ENCODE measurements around the gene APOL1. TPM values are rescaled to one million over a fixed set of nuclear protein-coding genes. Genes with fewer than 3 reads are reported as not detected.

The APOL1 gene
- polyA plus RNA-seq, 2 of the 4 experiments (the other 2 are of a cell fraction): 2.0 to 6.5 TPM

DNA sequence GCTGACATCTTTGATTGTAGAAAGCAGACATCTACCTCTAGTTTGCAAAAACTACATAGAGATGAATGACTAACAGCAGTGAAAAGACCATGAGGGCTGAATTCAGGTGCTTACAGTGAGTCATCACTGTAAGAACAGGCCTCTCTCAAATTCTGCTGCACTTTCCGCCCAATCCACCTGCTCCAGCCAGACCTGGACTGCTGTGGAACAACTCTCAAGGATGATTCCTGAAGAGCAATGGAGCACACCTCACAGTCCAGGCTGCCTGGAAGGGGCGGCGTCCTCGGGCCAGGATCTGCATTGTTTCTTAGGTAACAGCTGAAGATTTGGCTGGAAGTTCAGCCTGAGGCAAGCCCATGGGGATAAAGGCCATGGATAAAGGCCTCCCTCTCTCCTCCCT is 28.7 kb upstream of the APOL1 start:
- DNase-seq (ENCODE audit: low read depth in 1 of 2, low spot score in 1 of 2) (no peak), ATAC-seq (no peak), FAIRE-seq (no peak)
- no peaks in the 10 kb centered on the region for H3K9me3 ChIP-seq
- TF ChIP-seq TFCP2L1 (CRISPR knock-in tag; IDR thresholded peaks at IDR 0.05) (no peak), CHD2 (IDR thresholded peaks at IDR 0.05; ENCODE audit: low read length, partially characterized antibody) (no peak), ZSCAN20 (CRISPR knock-in tag; IDR thresholded peaks at IDR 0.05) (no peak), BHLHE40 (IDR thresholded peaks at IDR 0.05; ENCODE audit: low read depth, low read length) (no peak), RNF2 (IDR thresholded peaks at IDR 0.05; ENCODE audit: borderline replicate concordance, low read depth) (no peak), ZFP36 (IDR thresholded peaks at IDR 0.05; ENCODE audit: borderline replicate concordance, partially characterized antibody) (no peak), JUNB (IDR thresholded peaks at IDR 0.05) (no peak), NFE2L2 (conservative IDR thresholded peaks at IDR 0.05; ENCODE audit: low read length) (no peak), SREBF2 (IDR thresholded peaks at IDR 0.05) (no peak), POLR2A (IDR thresholded peaks at IDR 0.05; ENCODE audit: low read length) (no peak), CBX2 (IDR thresholded peaks at IDR 0.05; ENCODE audit: borderline replicate concordance, low read depth) (no peak), NPAS2 (CRISPR knock-in tag; IDR thresholded peaks at IDR 0.05; ENCODE audit: borderline replicate concordance) (no peak), KDM5A (IDR thresholded peaks at IDR 0.05) (no peak), MAZ (IDR thresholded peaks at IDR 0.05; ENCODE audit: borderline replicate concordance, low read depth, low read length) (no peak), HOXB13 (CRISPR knock-in tag; IDR thresholded peaks at IDR 0.05; ENCODE audit: low read depth) (no peak), CBX8 (IDR thresholded peaks at IDR 0.05) (no peak), CEBPB (IDR thresholded peaks at IDR 0.05) (no peak)
- TF ChIP-seq, protein P1, sequence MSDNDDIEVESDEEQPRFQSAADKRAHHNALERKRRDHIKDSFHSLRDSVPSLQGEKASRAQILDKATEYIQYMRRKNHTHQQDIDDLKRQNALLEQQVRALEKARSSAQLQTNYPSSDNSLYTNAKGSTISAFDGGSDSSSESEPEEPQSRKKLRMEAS (IDR thresholded peaks at IDR 0.05): no peak
- TF ChIP-seq, protein P2, sequence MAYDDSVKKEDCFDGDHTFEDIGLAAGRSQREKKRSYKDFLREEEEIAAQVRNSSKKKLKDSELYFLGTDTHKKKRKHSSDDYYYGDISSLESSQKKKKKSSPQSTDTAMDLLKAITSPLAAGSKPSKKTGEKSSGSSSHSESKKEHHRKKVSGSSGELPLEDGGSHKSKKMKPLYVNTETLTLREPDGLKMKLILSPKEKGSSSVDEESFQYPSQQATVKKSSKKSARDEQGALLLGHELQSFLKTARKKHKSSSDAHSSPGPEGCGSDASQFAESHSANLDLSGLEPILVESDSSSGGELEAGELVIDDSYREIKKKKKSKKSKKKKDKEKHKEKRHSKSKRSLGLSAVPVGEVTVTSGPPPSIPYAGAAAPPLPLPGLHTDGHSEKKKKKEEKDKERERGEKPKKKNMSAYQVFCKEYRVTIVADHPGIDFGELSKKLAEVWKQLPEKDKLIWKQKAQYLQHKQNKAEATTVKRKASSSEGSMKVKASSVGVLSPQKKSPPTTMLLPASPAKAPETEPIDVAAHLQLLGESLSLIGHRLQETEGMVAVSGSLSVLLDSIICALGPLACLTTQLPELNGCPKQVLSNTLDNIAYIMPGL (CRISPR knock-in tag; IDR thresholded peaks at IDR 0.05; ENCODE audit: borderline replicate concordance): no peak
- TF ChIP-seq, protein P3, sequence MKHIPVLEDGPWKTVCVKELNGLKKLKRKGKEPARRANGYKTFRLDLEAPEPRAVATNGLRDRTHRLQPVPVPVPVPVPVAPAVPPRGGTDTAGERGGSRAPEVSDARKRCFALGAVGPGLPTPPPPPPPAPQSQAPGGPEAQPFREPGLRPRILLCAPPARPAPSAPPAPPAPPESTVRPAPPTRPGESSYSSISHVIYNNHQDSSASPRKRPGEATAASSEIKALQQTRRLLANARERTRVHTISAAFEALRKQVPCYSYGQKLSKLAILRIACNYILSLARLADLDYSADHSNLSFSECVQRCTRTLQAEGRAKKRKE (CRISPR knock-in tag; IDR thresholded peaks at IDR 0.05; ENCODE audit: low read depth): no peak
- no peak overlapping the region for H3K27ac ChIP-seq
- H3K4me1 ChIP-seq: peaks cover 5% of the 10 kb centered on the region; the same call in 1 of the 3 replicates
- CTCF ChIA-PET: no interaction called here
- 85% methylated on average over 4 of the region's 4 CpGs for WGBS (ENCODE audit: missing lambda C conversion rate)
- H3K4me3 ChIP-seq: no peak overlapping the region
- POLR2A ChIA-PET: no interaction called here
- no peak overlapping the region for H3K4me2 ChIP-seq

DNA sequence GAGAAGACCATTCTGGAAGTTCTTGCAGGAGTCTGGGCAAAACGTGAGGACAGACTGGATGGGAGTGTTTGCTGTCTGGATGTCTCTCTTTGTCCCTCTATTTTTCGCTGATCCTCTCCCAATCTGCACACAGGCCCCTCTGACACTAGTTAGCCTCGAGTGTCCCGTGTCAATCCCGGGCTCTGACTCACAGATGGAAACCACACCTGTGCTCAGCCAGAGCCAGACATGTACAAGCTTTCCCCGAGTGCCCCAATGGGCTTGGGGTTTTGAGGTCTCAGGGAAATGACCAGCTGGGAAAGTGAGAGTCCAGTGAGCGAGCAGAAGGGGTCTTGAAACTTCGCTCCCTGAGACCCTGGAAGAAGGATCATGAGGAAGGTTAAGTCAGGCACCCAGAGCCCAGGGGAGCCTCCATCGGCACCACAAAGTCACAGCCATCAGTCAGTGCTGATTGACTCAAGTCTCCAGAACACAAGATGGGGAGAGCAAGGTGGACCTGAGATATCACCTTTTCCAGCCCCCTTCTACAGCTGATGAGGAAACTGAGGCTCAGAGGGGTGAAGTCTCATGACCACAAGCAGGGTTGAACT is 27.5 kb upstream of the APOL1 start:
- no peak for FAIRE-seq
- Histone ChIP-seq H3K9me3 (no peaks in the 10 kb centered on the region), H3K4me2 (no peak overlapping the region), H3K4me3 (no peak overlapping the region), H3K4me1 (peaks cover 3% of the 10 kb centered on the region; the same call in 1 of the 3 replicates), H3K27ac (no peak overlapping the region)
- CTCF ChIA-PET: interaction anchor here (0.9 kb wide), 1 partner anchor 15 kb away, joined by 6 read pairs; the partner anchor contains the start of gene APOL2
- POLR2A ChIA-PET: no interaction called here
- ATAC-seq: no peak
- no peak for DNase-seq (ENCODE audit: low read depth in 1 of 2, low spot score in 1 of 2)
- TF ChIP-seq RCOR1 (IDR thresholded peaks at IDR 0.05; ENCODE audit: low read depth, low read length) (no peak), FOSL2 (IDR thresholded peaks at IDR 0.05) (no peak), FOSL2 (CRISPR knock-in tag; IDR thresholded peaks at IDR 0.05) (no peak), HDAC2 (IDR thresholded peaks at IDR 0.05) (no peak), ZC3H11A (IDR thresholded peaks at IDR 0.05) (no peak), TFCP2L1 (CRISPR knock-in tag; IDR thresholded peaks at IDR 0.05) (no peak), RFX5 (IDR thresholded peaks at IDR 0.05) (no peak)
- TF ChIP-seq, protein P4, sequence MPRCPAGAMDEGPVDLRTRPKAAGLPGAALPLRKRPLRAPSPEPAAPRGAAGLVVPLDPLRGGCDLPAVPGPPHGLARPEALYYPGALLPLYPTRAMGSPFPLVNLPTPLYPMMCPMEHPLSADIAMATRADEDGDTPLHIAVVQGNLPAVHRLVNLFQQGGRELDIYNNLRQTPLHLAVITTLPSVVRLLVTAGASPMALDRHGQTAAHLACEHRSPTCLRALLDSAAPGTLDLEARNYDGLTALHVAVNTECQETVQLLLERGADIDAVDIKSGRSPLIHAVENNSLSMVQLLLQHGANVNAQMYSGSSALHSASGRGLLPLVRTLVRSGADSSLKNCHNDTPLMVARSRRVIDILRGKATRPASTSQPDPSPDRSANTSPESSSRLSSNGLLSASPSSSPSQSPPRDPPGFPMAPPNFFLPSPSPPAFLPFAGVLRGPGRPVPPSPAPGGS (IDR thresholded peaks at IDR 0.05): no peak
- TF ChIP-seq, protein P5, sequence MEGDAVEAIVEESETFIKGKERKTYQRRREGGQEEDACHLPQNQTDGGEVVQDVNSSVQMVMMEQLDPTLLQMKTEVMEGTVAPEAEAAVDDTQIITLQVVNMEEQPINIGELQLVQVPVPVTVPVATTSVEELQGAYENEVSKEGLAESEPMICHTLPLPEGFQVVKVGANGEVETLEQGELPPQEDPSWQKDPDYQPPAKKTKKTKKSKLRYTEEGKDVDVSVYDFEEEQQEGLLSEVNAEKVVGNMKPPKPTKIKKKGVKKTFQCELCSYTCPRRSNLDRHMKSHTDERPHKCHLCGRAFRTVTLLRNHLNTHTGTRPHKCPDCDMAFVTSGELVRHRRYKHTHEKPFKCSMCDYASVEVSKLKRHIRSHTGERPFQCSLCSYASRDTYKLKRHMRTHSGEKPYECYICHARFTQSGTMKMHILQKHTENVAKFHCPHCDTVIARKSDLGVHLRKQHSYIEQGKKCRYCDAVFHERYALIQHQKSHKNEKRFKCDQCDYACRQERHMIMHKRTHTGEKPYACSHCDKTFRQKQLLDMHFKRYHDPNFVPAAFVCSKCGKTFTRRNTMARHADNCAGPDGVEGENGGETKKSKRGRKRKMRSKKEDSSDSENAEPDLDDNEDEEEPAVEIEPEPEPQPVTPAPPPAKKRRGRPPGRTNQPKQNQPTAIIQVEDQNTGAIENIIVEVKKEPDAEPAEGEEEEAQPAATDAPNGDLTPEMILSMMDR (IDR thresholded peaks at IDR 0.05): no peak
- 63% methylated on average over 8 of the region's 9 CpGs for WGBS (ENCODE audit: missing lambda C conversion rate)
